Measurements from ENCODE around the gene ATP6V0D1. TPM values are rescaled to one million over a fixed set of nuclear protein-coding genes. Genes with fewer than 3 reads are reported as not detected.

Gene ATP6V0D1
- total and polyA plus RNA-seq, 2 experiments from 2014 or later, result 20.6 to 68.7 TPM

- TF ChIP-seq, protein P1, sequence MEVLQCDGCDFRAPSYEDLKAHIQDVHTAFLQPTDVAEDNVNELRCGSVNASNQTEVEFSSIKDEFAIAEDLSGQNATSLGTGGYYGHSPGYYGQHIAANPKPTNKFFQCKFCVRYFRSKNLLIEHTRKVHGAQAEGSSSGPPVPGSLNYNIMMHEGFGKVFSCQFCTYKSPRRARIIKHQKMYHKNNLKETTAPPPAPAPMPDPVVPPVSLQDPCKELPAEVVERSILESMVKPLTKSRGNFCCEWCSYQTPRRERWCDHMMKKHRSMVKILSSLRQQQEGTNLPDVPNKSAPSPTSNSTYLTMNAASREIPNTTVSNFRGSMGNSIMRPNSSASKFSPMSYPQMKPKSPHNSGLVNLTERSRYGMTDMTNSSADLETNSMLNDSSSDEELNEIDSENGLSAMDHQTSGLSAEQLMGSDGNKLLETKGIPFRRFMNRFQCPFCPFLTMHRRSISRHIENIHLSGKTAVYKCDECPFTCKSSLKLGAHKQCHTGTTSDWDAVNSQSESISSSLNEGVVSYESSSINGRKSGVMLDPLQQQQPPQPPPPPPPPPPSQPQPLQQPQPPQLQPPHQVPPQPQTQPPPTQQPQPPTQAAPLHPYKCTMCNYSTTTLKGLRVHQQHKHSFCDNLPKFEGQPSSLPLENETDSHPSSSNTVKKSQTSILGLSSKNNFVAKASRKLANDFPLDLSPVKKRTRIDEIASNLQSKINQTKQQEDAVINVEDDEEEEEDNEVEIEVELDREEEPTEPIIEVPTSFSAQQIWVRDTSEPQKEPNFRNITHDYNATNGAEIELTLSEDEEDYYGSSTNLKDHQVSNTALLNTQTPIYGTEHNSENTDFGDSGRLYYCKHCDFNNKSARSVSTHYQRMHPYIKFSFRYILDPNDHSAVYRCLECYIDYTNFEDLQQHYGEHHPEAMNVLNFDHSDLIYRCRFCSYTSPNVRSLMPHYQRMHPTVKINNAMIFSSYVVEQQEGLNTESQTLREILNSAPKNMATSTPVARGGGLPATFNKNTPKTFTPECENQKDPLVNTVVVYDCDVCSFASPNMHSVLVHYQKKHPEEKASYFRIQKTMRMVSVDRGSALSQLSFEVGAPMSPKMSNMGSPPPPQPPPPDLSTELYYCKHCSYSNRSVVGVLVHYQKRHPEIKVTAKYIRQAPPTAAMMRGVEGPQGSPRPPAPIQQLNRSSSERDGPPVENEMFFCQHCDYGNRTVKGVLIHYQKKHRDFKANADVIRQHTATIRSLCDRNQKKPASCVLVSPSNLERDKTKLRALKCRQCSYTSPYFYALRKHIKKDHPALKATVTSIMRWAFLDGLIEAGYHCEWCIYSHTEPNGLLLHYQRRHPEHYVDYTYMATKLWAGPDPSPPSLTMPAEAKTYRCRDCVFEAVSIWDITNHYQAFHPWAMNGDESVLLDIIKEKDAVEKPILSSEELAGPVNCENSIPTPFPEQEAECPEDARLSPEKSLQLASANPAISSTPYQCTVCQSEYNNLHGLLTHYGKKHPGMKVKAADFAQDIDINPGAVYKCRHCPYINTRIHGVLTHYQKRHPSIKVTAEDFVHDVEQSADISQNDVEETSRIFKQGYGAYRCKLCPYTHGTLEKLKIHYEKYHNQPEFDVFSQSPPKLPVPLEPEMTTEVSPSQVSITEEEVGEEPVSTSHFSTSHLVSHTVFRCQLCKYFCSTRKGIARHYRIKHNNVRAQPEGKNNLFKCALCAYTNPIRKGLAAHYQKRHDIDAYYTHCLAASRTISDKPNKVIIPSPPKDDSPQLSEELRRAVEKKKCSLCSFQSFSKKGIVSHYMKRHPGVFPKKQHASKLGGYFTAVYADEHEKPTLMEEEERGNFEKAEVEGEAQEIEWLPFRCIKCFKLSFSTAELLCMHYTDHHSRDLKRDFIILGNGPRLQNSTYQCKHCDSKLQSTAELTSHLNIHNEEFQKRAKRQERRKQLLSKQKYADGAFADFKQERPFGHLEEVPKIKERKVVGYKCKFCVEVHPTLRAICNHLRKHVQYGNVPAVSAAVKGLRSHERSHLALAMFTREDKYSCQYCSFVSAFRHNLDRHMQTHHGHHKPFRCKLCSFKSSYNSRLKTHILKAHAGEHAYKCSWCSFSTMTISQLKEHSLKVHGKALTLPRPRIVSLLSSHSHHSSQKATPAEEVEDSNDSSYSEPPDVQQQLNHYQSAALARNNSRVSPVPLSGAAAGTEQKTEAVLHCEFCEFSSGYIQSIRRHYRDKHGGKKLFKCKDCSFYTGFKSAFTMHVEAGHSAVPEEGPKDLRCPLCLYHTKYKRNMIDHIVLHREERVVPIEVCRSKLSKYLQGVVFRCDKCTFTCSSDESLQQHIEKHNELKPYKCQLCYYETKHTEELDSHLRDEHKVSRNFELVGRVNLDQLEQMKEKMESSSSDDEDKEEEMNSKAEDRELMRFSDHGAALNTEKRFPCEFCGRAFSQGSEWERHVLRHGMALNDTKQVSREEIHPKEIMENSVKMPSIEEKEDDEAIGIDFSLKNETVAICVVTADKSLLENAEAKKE (CRISPR knock-in tag; IDR thresholded peaks at IDR 0.05), result no peak
- no peak for TF ChIP-seq EZH2phosphoT487 (IDR thresholded peaks at IDR 0.05; ENCODE audit: unreplicated experiment)
- TF ChIP-seq POLR2AphosphoS5 (IDR thresholded peaks at IDR 0.05; ENCODE audit: low read depth), result peak; percentile 65
These were observed 49.8 kb downstream of the ATP6V0D1 start, which contains the start of gene HSD11B2 (continued) for GRCh38 chr16:67430977-67431774.

- Histone ChIP-seq H4K20me1 (replicated peaks; ENCODE audit: insufficient read depth) (no peaks in the 10 kb centered on the region), H3K79me2 (replicated peaks; ENCODE audit: insufficient read depth) (no peaks in the 10 kb centered on the region), H3F3A (replicated peaks; ENCODE audit: low read depth) (0 out of 2 replicates have a peak, but pooled peaks cover 4% of the 10 kb centered on the region), H3K9me2 (ENCODE audit: insufficient read depth) (no peaks in the 10 kb centered on the region), H3K4me1 (ENCODE audit: insufficient read depth) (peaks cover 31% of the 10 kb centered on the region), H2AFZ (0 out of 2 replicates have a peak overlapping the region, but pooled peaks have one; percentile 23), H3K36me3 (ENCODE audit: insufficient read depth) (no peaks in the 10 kb centered on the region), H3K4me2 (peak overlapping the region; percentile 90), H3K27me3 (ENCODE audit: insufficient read depth) (peaks cover 23% of the 10 kb centered on the region), H3K4me3 (peak overlapping the region; percentile 85), H3K27ac (ENCODE audit: low read depth) (no peak overlapping the region)
- H3K4me3 Mint-ChIP-seq, result peak overlapping the region; percentile 76
- peaks cover 39% of the 10 kb centered on the region for H3K27me3 Mint-ChIP-seq (ENCODE audit: insufficient read depth, low read depth, poor library complexity)
- peaks cover 10% of the 10 kb centered on the region for H3K36me3 Mint-ChIP-seq (ENCODE audit: low read depth)
- ATAC-seq (peak; percentile 19), DNase-seq (ENCODE audit: low spot score) (peak; percentile 48)
- peaks cover 3% of the 10 kb centered on the region; the same call in 2 of the 3 replicates for H3K9me3 Mint-ChIP-seq
- no peak overlapping the region for H3K27ac Mint-ChIP-seq
- peaks cover 55% of the 10 kb centered on the region for H3K4me1 Mint-ChIP-seq
- TF ChIP-seq ZNF114 (CRISPR knock-in tag; IDR thresholded peaks at IDR 0.05), result no peak
- TF ChIP-seq ZNF331 (CRISPR knock-in tag; IDR thresholded peaks at IDR 0.05; ENCODE audit: low read depth), result no peak
- no peak for TF ChIP-seq STAT1 (IDR thresholded peaks at IDR 0.05; ENCODE audit: unreplicated experiment)
- TF ChIP-seq, protein P2, sequence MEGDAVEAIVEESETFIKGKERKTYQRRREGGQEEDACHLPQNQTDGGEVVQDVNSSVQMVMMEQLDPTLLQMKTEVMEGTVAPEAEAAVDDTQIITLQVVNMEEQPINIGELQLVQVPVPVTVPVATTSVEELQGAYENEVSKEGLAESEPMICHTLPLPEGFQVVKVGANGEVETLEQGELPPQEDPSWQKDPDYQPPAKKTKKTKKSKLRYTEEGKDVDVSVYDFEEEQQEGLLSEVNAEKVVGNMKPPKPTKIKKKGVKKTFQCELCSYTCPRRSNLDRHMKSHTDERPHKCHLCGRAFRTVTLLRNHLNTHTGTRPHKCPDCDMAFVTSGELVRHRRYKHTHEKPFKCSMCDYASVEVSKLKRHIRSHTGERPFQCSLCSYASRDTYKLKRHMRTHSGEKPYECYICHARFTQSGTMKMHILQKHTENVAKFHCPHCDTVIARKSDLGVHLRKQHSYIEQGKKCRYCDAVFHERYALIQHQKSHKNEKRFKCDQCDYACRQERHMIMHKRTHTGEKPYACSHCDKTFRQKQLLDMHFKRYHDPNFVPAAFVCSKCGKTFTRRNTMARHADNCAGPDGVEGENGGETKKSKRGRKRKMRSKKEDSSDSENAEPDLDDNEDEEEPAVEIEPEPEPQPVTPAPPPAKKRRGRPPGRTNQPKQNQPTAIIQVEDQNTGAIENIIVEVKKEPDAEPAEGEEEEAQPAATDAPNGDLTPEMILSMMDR (conservative IDR thresholded peaks at IDR 0.05; ENCODE audit: low read depth in 2 of 2), result no peak
- TF ChIP-seq NANOG (IDR thresholded peaks at IDR 0.05; ENCODE audit: borderline replicate concordance), result no peak
- TF ChIP-seq EZH2 (IDR thresholded peaks at IDR 0.05; ENCODE audit: low read depth, unreplicated experiment), result no peak
These were observed 50.4 kb downstream of the ATP6V0D1 start for GRCh38 chr16:67430504-67430976.
